IPS-18a (cell line): Measurements from ENCODE around the gene SPACA4.

Experiments used
- H3K27ac ChIP-seq: one replicate; pipeline ENCODE4 v1.5.1; 2013; ENCODE audit warnings: low read length
- H3K27me3 ChIP-seq: one replicate; pipeline ENCODE4 v1.6.1; 2013; ENCODE audit warnings: mild to moderate bottlenecking, low read length; ENCODE audit not compliant: control insufficient read depth, insufficient read depth
- H3K36me3 ChIP-seq: one replicate; pipeline ENCODE4 v1.6.1; 2013; ENCODE audit warnings: low read depth, low read length; ENCODE audit not compliant: control insufficient read depth
- H3K4me1 ChIP-seq: one replicate; pipeline ENCODE4 v1.6.1; 2013; ENCODE audit warnings: low read depth, low read length; ENCODE audit not compliant: control insufficient read depth
- H3K4me3 ChIP-seq: one replicate; pipeline ENCODE4 v1.5.1; 2013; ENCODE audit warnings: low read length
- H3K9ac ChIP-seq: one replicate; pipeline ENCODE4 v1.6.1; 2013; ENCODE audit warnings: mild to moderate bottlenecking, low read length, moderate library complexity
- H3K9me3 ChIP-seq: one replicate; pipeline ENCODE4 v1.6.1; 2013; ENCODE audit warnings: low read depth, low read length; ENCODE audit not compliant: control insufficient read depth

Gene SPACA4

GRCh38 chr19:48615231-48616040 lies 8.9 kb downstream of the SPACA4 start:
- peak overlapping the region; percentile 64 for H3K9ac ChIP-seq
- peaks cover 28% of the 10 kb centered on the region for H3K36me3 ChIP-seq
- peak overlapping the region; percentile 71 for H3K27ac ChIP-seq
- peaks cover 21% of the 10 kb centered on the region for H3K4me1 ChIP-seq
- H3K27me3 ChIP-seq, result no peaks in the 10 kb centered on the region
- no peaks in the 10 kb centered on the region for H3K9me3 ChIP-seq
- H3K4me3 ChIP-seq, result peak overlapping the region; percentile 40

- Histone ChIP-seq H3K9ac (no peak overlapping the region), H3K4me3 (no peak overlapping the region), H3K36me3 (peaks cover 28% of the 10 kb centered on the region), H3K27me3 (no peaks in the 10 kb centered on the region), H3K4me1 (peaks cover 21% of the 10 kb centered on the region), H3K27ac (no peak overlapping the region), H3K9me3 (no peaks in the 10 kb centered on the region)
Measured at GRCh38 chr19:48616041-48616436, 9.5 kb downstream of the SPACA4 start.

GRCh38 chr19:48616491-48617056 lies 10.0 kb downstream of the SPACA4 start:
- H3K36me3 ChIP-seq, result peaks cover 28% of the 10 kb centered on the region
- peaks cover 21% of the 10 kb centered on the region for H3K4me1 ChIP-seq
- no peaks in the 10 kb centered on the region for H3K9me3 ChIP-seq
- no peak overlapping the region for H3K27ac ChIP-seq
- H3K9ac ChIP-seq, result no peak overlapping the region
- no peaks in the 10 kb centered on the region for H3K27me3 ChIP-seq
- peak overlapping the region; percentile 94 for H3K4me3 ChIP-seq

DNA sequence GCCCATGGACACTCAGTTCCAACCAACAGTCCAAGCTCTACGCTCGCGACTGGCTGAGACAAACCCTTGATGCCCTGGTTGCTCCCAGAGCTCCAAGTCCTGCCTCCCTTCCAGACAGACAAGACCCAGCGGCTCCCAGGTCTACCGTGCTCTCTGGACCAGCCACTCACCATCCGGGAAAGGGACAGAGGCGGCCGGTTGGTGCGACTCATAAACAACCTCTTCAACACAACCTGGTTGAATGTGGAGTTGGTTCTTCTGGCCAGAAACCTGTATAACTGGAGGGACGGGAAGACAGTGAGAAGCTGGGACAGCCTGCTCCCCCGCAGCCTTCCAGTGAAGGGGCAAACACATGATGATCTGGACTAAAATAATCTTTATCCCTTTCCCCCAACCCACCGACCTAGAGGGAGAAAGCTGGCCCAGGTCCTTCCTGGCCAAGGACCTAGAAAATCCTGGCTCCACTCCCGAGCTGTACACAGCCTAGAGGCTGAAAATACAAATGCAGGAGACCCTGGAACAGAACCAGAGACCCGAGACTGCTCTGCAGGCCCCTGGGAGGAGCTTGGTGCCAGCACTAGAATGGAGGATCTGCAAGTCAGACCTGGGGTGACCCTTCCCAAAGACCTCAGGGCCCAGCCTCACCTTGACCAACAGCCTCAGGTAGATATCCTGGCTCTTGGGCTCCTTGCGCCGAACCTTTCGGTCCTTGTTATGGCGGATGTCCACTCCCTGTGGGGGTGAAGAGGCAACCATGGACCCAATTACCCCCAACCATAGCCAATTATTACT lies 10.8 kb downstream of the SPACA4 start:
- no peaks in the 10 kb centered on the region for H3K9me3 ChIP-seq
- H3K36me3 ChIP-seq, result peaks cover 28% of the 10 kb centered on the region
- peak overlapping the region; percentile 96 for H3K9ac ChIP-seq
- peaks cover 21% of the 10 kb centered on the region for H3K4me1 ChIP-seq
- H3K27ac ChIP-seq, result no peak overlapping the region
- H3K4me3 ChIP-seq, result peak overlapping the region; percentile 94
- no peaks in the 10 kb centered on the region for H3K27me3 ChIP-seq

GRCh38 chr19:48618278-48618915 lies 11.9 kb downstream of the SPACA4 start:
- Histone ChIP-seq H3K27ac (peak overlapping the region; percentile 88), H3K36me3 (peaks cover 28% of the 10 kb centered on the region), H3K9me3 (no peaks in the 10 kb centered on the region), H3K4me1 (peaks cover 24% of the 10 kb centered on the region), H3K9ac (peak overlapping the region; percentile 96), H3K27me3 (no peaks in the 10 kb centered on the region), H3K4me3 (peak overlapping the region; percentile 94)

DNA sequence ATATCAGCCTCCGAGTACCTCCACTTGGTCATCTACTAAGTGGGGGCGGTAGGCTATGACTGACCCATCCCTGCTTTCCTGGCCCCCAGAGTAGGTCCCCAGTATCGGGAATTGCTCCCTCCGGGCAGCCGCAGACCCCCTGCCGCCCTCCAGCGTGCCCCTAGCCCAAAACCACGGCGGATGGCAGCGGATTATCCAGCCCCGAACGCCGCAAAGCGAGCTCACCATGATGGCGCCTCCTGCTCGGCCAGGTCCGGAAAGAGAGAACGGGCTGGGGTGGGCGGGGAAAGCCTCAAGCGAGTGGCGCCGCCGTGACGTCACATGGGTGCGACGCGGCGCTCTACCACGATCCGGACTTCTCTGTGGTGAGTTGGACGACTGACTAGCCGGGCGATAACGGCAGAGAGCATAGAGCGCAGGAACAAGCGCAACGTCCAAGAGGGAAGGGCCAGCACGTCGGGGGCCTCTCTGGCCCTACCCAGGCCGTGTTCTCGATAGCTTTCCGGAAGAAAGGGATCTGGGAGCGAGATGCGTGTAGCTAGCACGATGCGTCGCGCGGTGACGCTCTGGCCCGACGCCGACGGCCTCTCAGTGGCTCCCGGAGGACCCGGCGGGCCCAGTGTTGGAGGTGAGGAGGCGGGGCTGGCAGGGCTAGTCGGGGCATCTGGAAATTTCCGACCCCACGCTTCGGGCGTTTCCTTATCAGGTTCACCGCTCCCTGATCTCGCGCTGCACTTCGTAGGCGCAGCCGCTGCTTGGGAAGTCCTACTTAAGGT lies 12.6 kb downstream of the SPACA4 start, which contains the start of the genes RPL18 and SPHK2:
RPL18 (minus strand) TSS at position 263 of the 776 bp plus-strand sequence; CDS start at position 228, 35 bp downstream.
SPHK2 (plus strand) TSS at position 591 of the 776 bp plus-strand sequence. CDS start 1,009 bp downstream, outside the sequence.
- Histone ChIP-seq H3K36me3 (peaks cover 28% of the 10 kb centered on the region), H3K27ac (peak within 1 kb of the TSS; percentile 88), H3K9ac (peak within 1 kb of the TSS; percentile 96), H3K4me3 (peak within 1 kb of the TSS; percentile 94), H3K27me3 (no peaks in the 10 kb centered on the region), H3K4me1 (peaks cover 24% of the 10 kb centered on the region), H3K9me3 (no peaks in the 10 kb centered on the region)

GRCh38 chr19:48619692-48620585 lies 13.4 kb downstream of the SPACA4 start:
- Histone ChIP-seq H3K27me3 (no peaks in the 10 kb centered on the region), H3K4me1 (peaks cover 20% of the 10 kb centered on the region)

DNA sequence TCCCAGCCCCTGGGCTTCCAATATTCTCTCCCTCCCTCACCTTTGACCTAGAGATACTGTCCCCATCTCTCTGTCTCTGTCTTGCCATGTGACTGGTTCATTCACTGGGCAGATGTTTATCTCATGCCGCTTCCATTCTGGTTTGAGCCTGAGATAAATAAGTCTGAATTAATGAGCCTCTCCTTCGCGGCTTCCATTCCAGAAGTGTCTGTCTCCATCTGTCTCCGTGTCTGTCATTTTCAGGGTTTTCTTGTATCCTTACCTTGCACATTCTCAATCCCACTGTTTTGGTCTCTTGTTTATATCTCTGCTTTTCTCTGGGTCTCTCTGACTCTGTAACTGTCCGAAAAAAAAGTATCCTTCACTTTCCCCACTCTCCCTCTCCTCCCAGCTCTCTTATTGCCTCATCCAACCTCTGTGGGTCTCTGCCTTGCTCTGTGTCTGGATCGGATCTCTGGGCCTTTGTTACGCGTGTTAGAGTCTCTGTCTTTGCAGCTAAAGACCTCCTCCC lies 17.1 kb downstream of the SPACA4 start:
- no peaks in the 10 kb centered on the region for H3K27me3 ChIP-seq
- H3K4me1 ChIP-seq, result peaks cover 12% of the 10 kb centered on the region
- H3K36me3 ChIP-seq, result no peaks in the 10 kb centered on the region
- H3K27ac ChIP-seq, result peak overlapping the region; percentile 42
- peak overlapping the region; percentile 91 for H3K4me3 ChIP-seq
- peak overlapping the region; percentile 75 for H3K9ac ChIP-seq
- H3K9me3 ChIP-seq, result no peaks in the 10 kb centered on the region

More at GRCh38 chr19:48619692-48620585, 13.4 kb downstream of the SPACA4 start:
- Histone ChIP-seq H3K4me3 (peak overlapping the region; percentile 94), H3K36me3 (peaks cover 28% of the 10 kb centered on the region), H3K27ac (peak overlapping the region; percentile 66), H3K9me3 (no peaks in the 10 kb centered on the region), H3K9ac (peak overlapping the region; percentile 96)

DNA sequence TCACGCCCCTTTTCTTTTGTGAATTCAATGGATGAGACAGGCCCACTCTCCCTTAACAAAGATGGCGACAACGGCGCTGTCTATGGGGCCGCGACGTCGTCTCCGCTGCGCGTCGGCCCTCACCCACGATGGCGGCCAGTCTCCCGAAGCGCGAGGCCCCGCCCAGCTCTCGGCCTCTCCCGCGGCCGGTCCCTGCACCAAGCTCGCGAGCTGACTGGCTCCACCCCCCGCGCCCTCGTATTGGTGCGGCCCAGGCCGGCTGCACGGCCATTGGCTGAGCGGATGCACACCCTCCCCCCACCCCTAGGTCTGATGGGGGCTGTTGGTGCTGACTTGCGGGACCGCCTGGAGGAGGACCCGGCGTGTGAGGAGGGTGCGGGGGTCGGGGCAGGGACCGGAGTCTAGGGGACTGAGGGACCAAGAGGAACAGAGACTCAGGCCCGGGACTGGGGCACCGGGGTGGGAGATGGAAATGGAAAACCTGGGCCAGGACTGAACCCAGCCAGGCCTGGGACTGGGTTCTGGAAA lies 17.6 kb downstream of the SPACA4 start:
- Histone ChIP-seq H3K27me3 (no peaks in the 10 kb centered on the region), H3K9me3 (no peaks in the 10 kb centered on the region), H3K36me3 (no peaks in the 10 kb centered on the region), H3K4me3 (peak overlapping the region; percentile 91), H3K4me1 (peaks cover 12% of the 10 kb centered on the region), H3K9ac (peak overlapping the region; percentile 79), H3K27ac (peak overlapping the region; percentile 85)
